ENCODE results near the gene EN1. TPM values are rescaled to one million over a fixed set of nuclear protein-coding genes. Genes with fewer than 3 reads are reported as not detected.

The EN1 gene
- total RNA-seq, 1 experiment from 2014 or later: 0.26 TPM

DNA sequence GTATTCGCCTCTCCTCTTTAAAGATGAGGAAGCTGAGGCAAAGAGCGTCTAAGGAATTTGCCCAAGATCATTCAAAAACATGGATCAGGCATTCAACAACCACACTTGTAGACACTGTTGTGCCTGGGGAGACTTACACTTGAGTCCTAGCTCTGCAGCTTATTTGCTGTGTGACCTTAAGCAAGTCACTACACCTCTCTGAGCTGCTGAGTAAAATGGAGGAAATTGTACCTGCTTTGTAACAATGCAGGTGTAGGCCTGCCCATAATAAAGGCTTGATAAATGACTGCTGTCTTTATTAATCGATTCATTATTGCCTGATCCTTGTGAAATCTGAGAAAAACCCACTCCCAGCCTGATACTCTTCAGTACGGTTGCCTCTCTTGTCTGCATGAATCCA lies 30.8 kb downstream of the EN1 start:
- H3K9me3 ChIP-seq (ENCODE audit: control insufficient read depth, insufficient read depth, low read depth, low read length): no peaks in the 10 kb centered on the region
- in situ Hi-C loops (cut with HindIII; ENCODE audit: low pct_unique_long_range_greater_than_20kb, low sequenced_read_pairs) (no loop called here), intact Hi-C loops (cut with micrococcal nuclease; ENCODE audit: unreplicated experiment) (no loop called here)
- BruUV-seq (replicated peaks): no TSS peak
- POLR2A ChIA-PET: no interaction called here
- H3K27me3 ChIP-seq (ENCODE audit: control insufficient read depth, insufficient read depth, low read length): peaks cover 12% of the 10 kb centered on the region
- no peak for ATAC-seq
- no peaks in the 10 kb centered on the region for H3K36me3 ChIP-seq (ENCODE audit: control insufficient read depth, insufficient read depth, low read length)
- no peak overlapping the region for H3K4me3 ChIP-seq (ENCODE audit: low read depth in 2 of 2, low read length in 2 of 2)
- DNase-seq (ENCODE audit: low read depth, low spot score): no peak
- CTCF ChIA-PET: no interaction called here
- TF ChIP-seq, protein P1, sequence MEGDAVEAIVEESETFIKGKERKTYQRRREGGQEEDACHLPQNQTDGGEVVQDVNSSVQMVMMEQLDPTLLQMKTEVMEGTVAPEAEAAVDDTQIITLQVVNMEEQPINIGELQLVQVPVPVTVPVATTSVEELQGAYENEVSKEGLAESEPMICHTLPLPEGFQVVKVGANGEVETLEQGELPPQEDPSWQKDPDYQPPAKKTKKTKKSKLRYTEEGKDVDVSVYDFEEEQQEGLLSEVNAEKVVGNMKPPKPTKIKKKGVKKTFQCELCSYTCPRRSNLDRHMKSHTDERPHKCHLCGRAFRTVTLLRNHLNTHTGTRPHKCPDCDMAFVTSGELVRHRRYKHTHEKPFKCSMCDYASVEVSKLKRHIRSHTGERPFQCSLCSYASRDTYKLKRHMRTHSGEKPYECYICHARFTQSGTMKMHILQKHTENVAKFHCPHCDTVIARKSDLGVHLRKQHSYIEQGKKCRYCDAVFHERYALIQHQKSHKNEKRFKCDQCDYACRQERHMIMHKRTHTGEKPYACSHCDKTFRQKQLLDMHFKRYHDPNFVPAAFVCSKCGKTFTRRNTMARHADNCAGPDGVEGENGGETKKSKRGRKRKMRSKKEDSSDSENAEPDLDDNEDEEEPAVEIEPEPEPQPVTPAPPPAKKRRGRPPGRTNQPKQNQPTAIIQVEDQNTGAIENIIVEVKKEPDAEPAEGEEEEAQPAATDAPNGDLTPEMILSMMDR (IDR thresholded peaks at IDR 0.05): no peak
- TF ChIP-seq SIN3A (IDR thresholded peaks at IDR 0.05; ENCODE audit: borderline replicate concordance, insufficient read depth, low read depth, low read length) (no peak), TCF7L2 (IDR thresholded peaks at IDR 0.05; ENCODE audit: low read depth, low read length) (no peak), POLR2AphosphoS5 (IDR thresholded peaks at IDR 0.05; ENCODE audit: low read depth, low read length) (no peak)
- TF ChIP-seq, protein P2, sequence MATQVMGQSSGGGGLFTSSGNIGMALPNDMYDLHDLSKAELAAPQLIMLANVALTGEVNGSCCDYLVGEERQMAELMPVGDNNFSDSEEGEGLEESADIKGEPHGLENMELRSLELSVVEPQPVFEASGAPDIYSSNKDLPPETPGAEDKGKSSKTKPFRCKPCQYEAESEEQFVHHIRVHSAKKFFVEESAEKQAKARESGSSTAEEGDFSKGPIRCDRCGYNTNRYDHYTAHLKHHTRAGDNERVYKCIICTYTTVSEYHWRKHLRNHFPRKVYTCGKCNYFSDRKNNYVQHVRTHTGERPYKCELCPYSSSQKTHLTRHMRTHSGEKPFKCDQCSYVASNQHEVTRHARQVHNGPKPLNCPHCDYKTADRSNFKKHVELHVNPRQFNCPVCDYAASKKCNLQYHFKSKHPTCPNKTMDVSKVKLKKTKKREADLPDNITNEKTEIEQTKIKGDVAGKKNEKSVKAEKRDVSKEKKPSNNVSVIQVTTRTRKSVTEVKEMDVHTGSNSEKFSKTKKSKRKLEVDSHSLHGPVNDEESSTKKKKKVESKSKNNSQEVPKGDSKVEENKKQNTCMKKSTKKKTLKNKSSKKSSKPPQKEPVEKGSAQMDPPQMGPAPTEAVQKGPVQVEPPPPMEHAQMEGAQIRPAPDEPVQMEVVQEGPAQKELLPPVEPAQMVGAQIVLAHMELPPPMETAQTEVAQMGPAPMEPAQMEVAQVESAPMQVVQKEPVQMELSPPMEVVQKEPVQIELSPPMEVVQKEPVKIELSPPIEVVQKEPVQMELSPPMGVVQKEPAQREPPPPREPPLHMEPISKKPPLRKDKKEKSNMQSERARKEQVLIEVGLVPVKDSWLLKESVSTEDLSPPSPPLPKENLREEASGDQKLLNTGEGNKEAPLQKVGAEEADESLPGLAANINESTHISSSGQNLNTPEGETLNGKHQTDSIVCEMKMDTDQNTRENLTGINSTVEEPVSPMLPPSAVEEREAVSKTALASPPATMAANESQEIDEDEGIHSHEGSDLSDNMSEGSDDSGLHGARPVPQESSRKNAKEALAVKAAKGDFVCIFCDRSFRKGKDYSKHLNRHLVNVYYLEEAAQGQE (IDR thresholded peaks at IDR 0.05; ENCODE audit: insufficient read depth in 1 of 2, low read depth in 2 of 2, low read length in 1 of 2): no peak
- no peak overlapping the region for H3K27ac ChIP-seq (ENCODE audit: low read length)
- no peaks in the 10 kb centered on the region for H3K4me1 ChIP-seq (ENCODE audit: control insufficient read depth, insufficient read depth, low read length)

DNA sequence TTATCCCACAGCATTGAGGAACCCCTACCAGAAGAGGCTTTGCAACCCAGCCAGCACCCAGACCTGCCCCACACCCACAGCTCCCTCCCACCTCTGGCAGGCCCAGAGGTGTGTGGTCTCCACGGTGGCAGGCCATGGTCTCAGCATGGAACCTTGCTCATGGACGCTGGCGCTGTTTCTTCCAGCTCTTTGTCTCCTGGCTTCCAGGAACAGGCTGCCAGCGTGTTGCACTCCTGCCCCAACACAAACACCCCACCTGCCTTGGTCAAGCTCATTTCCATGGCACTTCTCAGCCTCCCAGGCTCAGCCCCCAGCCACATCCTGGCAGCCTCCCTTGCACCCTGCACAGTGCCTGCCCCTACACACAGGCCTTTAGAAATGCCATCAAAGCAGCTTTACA lies 31.7 kb downstream of the EN1 start:
- no TSS peak for BruUV-seq (replicated peaks)
- ATAC-seq: no peak
- Histone ChIP-seq H3K27ac (ENCODE audit: low read length) (no peak overlapping the region), H3K9me3 (ENCODE audit: control insufficient read depth, insufficient read depth, low read depth, low read length) (no peaks in the 10 kb centered on the region), H3K27me3 (ENCODE audit: control insufficient read depth, insufficient read depth, low read length) (peaks cover 12% of the 10 kb centered on the region), H3K4me1 (ENCODE audit: control insufficient read depth, insufficient read depth, low read length) (no peaks in the 10 kb centered on the region), H3K36me3 (ENCODE audit: control insufficient read depth, insufficient read depth, low read length) (no peaks in the 10 kb centered on the region), H3K4me3 (ENCODE audit: low read depth in 2 of 2, low read length in 2 of 2) (no peak overlapping the region)
- ChIA-PET CTCF (no interaction called here), POLR2A (no interaction called here)
- TF ChIP-seq, protein P1 (IDR thresholded peaks at IDR 0.05): no peak
- no peak for DNase-seq (ENCODE audit: low read depth, low spot score)
- in situ Hi-C loops (cut with HindIII; ENCODE audit: low pct_unique_long_range_greater_than_20kb, low sequenced_read_pairs): no loop called here
- intact Hi-C loops (cut with micrococcal nuclease; ENCODE audit: unreplicated experiment): no loop called here

DNA sequence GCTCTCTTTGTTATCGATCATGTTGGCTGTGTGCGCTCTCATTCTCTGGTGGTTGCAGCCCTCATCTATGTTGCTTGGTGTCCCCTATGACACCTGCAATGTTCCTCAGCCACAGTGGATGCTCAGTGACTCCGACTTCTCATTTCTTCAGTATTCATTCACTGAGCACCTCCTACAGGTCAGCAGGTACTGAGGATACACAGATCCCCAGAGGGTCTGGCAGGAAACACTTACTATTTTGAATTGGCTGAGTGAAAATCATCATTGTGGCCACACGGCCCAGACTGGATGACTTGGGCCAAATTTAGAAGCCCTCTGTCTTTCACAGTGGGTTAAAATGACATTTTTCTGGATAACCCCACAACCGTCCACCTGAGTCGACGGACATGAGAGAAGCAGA lies 32.1 kb downstream of the EN1 start:
- in situ Hi-C loops (cut with HindIII; ENCODE audit: low pct_unique_long_range_greater_than_20kb, low sequenced_read_pairs) (no loop called here), intact Hi-C loops (cut with micrococcal nuclease; ENCODE audit: unreplicated experiment) (no loop called here)
- ATAC-seq: no peak
- DNase-seq (ENCODE audit: low read depth, low spot score): no peak
- H3K36me3 ChIP-seq (ENCODE audit: control insufficient read depth, insufficient read depth, low read length): no peaks in the 10 kb centered on the region
- no peaks in the 10 kb centered on the region for H3K4me1 ChIP-seq (ENCODE audit: control insufficient read depth, insufficient read depth, low read length)
- no peaks in the 10 kb centered on the region for H3K9me3 ChIP-seq (ENCODE audit: control insufficient read depth, insufficient read depth, low read depth, low read length)
- no peak overlapping the region for H3K4me3 ChIP-seq (ENCODE audit: low read depth in 2 of 2, low read length in 2 of 2)
- no peak overlapping the region for H3K27ac ChIP-seq (ENCODE audit: low read length)
- CTCF ChIA-PET: no interaction called here
- BruUV-seq (replicated peaks): no TSS peak
- peaks cover 12% of the 10 kb centered on the region for H3K27me3 ChIP-seq (ENCODE audit: control insufficient read depth, insufficient read depth, low read length)
- no peak for TF ChIP-seq TCF7L2 (IDR thresholded peaks at IDR 0.05; ENCODE audit: low read depth, low read length)
- no peak for TF ChIP-seq SIN3A (IDR thresholded peaks at IDR 0.05; ENCODE audit: borderline replicate concordance, insufficient read depth, low read depth, low read length)
- TF ChIP-seq, protein P1 (IDR thresholded peaks at IDR 0.05): no peak; the same call in 1 of the 2 replicates
- TF ChIP-seq, protein P2 (IDR thresholded peaks at IDR 0.05; ENCODE audit: insufficient read depth in 1 of 2, low read depth in 2 of 2, low read length in 1 of 2): no peak
- TF ChIP-seq POLR2AphosphoS5 (IDR thresholded peaks at IDR 0.05; ENCODE audit: low read depth, low read length): no peak
- POLR2A ChIA-PET: no interaction called here

Measured in Panc1 (cell line).